ENCODE data around the gene CDC5L.
"Not testable (repeated sequence)": the region's sequence is repeated elsewhere in the genome, so short reads cannot be mapped to it uniquely, and the experiment has no call there.

Gene CDC5L

DNA sequence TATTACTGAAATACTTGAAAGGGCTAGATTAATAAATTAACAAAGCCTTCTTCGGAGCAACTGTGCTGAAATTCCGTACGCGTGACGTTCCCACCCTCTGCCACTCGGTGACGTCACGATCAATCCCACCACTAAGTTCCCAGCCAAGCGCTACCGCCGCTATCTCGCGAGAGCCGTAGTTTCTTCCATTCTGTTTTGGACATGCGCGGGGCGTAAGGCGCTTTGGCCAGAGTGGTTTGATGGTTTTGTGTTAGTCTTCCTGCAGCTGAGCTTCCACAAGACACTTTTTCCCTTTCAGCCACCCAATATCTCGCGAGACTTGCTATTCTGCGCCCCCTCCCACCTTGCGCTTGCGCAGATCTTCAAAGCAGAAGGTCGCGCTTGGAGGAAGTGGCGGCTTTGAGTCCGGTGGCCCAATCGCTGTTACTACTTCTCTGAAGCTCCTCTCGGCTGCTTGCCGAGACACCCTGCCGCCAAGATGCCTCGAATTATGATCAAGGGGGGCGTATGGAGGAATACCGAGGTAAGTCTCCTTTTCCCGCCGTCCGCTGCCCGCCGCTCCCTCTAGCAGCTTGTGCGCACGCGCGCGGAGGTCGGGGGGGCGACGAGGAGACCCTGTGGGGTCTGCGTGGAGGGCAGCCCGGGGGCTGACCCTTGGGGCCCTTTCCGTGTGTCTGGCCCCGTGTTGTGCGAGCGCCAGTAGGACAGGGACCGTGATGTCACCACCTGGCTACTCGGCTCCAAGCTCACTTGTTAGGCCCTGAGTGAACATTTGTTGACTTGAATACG lies at the start of gene CDC5L:
Gene CDC5L, plus strand, starts transcription at position 361 of the 789 bp plus-strand sequence. Its CDS starts 118 bp downstream, at position 479.
- peak; percentile 33 for FAIRE-seq

DNA sequence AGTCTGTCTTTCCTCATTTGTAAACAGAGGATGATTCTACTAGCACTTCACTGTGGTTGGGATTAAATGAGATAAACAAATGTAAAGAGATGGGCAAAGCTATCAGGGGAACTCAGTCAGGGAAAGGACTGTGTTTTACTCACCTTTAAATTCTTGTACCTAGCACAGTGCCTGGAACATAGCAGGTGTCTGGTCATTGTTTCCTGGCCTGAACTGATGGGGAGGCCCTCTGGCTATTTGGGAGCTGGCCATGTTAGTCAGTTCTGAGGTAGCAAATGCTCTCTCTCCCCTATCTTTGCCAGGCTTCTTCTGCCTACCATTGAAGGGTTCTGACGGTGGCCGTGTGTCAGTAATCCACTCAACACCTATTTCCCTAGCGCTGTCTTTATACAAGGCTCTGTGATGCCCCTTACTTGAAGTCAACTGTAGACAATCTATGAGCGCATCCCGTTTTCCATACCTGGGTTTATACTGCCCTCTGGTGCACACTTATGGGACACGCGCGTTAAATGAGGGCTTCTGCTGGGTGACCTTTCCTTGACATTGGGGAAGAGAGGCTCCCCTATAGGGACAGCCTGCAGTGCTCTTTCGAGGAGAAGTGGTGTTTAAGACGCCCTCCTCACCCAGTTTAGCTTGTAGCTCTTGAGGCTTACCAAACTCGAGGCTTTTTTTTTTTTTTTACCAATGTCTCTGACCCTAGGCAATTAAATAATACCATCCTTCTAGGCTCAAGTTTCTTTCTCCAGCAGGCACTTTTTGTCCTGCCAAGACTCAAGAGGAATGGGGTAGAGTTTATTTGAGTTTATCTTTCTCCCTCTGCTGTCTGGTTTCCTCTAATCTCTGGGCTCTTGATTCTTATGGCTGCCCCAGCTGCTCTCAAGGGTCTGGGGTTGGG lies 49.0 kb upstream of the CDC5L start:
- peak; percentile 21 for FAIRE-seq

DNA sequence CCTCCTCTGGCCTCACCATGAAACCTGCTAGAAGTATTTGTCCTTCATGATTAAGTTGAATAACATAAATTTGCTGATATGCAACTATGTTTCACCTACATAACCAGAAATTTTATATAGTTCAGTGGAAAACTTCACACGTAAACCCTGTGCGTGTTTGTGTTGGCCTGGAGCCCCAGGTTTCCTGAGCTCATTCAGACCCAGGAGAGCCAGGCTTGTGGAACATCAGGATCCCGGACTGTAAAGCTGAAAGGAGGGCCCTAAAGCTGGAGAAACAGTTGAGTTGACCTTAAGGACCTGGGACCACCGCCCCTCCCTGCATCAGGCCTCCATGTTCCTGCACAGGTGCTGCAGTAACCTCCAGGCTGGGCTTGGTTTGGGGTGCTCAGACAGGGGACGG lies 48.2 kb upstream of the CDC5L start:
- no peak for FAIRE-seq

DNA sequence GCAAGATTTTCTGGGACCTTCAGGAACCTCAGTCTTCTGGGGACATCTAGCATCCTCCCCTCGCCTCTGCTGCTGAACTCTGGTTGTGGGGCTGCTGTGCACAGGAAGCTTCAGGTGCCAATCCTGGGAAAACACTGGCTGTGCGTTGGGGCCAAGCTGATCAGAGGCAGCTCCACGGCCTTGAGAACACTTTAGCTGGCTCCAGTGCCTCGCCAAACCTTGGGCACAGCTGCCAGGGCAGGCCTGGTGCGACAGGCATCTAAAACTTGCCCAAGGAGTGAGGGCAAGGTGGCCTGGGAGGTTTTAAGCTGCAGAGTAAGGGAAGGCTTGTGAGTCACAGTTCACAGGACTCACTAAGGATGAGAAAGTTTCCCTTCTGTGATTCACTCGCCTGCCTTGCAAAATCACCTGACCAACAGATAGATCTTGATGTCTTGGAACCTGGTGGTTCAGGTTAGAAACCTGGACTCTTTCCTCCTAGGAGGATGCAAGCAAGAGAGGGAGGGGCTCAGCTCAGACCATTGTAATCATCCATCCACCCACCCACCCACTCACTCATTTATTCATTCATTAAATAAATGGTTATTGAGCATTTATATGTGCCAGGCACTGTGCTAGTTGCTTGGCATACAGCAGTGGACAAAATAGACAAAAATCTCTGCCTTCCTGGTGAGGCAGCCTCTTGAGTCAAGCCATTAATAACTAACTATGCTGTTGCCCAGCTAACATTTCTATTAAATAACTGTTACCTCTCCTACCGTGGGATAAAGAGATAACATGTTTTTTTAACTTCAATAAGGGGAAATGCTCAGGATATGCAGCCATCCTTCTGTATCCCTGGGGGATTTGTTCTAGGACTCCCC lies 47.5 kb upstream of the CDC5L start:
- no peak for FAIRE-seq

DNA sequence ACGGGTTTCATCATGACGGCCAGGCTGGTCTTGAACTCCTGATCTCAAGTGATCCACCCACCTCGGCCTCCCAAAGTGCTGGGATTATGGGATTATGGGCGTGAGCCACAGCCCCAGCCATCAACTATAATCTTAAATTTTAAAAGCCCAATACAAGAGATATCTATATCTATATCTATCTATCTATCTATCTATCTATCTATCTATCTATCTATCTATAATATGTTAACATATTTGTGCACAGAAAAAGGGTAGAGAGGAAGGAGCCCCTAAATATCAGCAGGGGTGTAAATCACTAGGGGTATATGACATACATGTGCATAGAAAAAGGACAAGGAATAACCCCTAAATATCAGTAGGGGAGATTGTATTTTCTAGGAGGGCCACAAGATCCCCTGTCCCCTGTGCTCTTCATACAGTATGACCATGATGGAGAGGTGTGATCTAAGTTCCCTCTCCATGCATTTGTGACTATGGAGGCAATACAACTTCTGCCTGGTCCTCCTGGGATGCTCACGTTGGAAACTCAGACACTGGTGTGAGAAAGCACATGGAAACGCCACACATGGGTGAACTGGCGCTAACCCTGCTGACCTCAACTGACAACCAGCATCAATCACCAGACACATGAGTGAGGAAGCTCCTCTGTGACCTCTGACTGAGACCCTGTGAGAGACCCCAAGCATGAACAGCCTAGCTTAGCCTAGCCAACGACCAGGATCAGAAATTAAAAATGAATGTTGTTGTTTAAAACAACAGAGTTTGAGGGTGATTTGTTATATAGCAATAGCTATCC lies 46.2 kb upstream of the CDC5L start:
- FAIRE-seq = no peak

DNA sequence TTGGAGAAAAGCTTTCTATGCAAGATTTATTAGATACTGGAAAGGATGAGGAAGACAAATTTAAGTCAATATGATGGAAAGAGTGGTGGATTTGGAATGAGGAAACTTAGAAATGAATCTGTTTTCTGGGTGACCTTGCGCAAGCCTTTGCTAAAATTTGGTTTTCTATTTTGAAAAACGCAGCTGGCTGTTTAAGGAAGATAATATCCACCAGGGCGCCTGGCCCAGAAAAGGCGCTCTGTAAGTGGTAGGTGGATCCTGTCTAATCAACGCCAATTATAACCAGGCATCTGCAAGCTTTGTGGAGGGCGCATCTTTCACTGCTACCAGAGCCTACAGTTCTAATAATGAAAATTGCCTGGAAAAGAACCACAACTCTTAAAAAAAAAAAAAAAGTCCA lies 45.5 kb upstream of the CDC5L start:
- FAIRE-seq = no peak

DNA sequence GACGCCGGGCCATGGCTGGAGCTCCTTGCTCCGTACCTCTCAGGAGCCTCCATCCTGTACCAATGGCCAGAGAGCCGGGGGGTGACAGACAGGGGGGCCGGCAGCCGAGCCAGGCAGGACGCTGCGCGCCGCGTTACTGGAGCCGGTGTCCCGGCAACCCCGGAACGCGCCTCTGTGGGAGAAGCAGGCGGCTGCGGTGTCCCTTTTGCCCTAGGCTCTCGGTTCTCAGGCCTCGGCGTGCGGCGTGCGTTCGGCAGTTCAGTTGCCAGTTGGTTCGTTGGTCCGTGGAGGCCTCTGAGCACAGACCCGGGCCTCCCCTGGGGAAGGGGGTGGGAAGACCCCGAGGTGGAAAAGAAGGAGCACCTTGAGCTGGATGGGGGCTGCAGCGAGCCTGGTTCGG lies 45.0 kb upstream of the CDC5L start, which contains the start of gene SPATS1:
Gene SPATS1, plus strand, starts transcription at position 162 of the 400 bp plus-strand sequence. CDS start 446 bp downstream, outside the sequence.
- FAIRE-seq = no peak

DNA sequence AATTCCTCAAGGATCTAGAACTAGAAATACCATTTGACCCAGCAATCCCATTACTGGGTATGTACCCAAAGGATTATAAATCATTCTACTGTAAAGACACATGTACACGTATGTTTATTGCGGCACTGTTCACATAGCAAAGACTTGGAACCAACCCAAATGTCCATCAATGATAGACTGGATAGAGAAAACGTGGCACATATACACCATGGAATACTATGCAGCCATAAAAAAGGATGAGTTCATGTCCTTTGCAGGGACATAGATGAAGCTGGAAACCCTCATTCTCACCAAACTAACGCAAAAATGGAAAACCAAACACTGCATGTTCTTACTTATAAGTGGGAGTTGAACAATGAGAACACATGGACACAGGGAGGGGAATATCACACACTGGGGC lies 40.7 kb upstream of the CDC5L start:
- not testable (repeated sequence) for FAIRE-seq

DNA sequence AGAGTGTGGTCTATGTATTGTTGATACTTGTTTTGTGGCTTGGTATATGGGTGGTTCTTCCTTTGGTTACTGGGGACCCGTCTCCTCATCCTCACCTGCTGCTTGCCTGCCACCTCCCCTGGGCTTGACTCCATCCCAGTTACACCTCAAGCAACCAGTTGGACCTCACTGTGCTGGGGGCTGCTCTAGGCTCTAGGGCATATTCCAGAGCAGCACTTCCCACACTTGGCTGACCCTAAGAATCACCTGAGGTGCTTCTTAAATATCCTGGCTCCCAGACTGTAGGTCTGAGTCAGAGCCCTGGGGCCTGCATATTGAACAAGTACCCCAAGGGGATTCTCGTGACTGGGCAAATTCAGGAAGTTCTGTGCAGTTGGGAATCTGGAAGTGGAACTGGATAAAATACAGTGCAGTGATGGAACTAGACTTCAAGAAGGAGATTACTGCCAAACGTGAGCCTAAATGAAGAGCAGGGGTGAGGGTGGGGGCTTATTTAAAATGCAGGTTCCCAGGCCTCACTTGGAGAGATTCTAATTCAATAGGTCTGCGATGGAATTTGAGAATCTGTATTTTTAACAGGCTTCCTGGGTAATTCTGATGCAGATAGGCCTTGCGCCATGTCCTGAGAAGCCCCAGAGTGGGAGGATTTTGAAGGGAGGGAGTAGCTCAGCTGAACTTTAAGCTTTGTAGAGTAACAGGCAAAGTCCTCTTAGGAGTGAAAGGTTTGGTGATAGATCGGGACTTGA lies 37.4 kb upstream of the CDC5L start:
- FAIRE-seq = no peak

DNA sequence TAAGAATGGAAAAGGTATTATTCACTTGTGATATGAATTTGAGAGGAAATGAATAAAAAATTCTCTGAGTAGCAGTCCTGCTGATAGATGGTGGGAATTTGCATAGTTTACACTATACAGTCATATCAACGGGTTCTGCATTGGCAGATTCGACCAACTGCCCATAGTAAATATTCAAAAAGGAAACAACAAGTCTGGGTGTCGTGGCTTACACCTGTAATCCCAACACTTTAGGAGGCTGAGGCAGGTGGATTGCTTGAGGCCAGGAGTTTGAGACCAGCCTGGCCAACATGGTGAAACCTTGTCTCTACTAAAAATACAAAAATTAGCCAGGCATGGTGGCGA lies 36.9 kb upstream of the CDC5L start:
- not testable (repeated sequence) for FAIRE-seq

DNA sequence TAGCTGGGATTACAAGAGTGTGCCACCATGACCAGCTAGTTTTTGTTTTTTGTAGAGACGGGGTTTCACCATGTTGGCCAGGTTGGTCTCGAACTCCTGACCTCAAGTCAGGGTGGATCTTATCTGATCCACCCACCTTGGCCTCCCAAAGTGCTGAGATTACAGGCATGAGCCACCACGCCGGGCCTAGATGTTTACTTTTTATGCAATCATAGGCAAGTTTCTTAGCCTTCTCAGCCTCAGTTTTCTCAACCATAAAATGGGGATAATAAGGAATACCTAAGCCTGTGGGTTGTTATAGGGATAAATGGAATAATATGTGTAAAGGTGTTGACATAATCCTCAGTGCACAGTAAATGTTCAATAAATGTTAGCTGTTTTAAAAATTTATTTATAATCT lies 35.2 kb upstream of the CDC5L start:
- FAIRE-seq = no peak

DNA sequence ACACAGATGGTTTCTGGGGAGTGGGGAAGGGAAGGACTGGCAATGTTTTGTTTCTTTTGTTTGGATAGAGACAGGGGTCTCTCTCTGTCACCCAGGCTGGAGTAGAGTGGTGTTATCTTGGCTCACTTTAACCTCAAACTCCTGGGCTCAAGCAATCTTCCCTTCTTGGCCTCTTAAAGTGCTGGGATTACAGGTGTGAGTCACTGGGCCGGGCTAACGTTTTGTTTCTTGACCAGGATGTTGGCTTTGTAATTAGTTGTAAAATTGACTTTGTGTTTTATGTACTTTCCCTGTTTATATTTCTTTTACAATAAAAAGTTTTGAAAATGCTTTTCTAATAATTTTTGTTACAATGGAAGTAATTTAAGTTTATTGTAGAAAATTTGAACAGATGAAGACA lies 34.2 kb upstream of the CDC5L start:
- FAIRE-seq = no peak

DNA sequence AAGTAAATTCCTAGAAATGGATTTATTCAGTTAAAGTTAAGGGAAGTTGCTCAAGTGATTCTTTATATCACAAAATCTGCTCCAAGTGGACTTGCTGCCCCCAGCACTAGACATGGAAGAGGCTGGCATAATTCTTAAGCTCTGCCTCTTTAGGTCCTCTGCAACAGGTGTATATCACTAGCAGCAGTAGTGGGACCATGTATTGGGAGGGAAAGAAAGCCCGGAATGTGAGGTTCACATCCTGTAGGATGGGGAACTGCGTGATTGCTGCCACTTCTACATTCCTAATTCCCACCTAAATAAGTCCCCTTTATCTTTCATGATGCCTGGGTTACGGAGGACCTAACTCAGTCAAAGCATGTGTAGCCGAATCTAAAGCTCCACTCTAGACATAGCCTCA lies 31.9 kb upstream of the CDC5L start:
- no peak for FAIRE-seq

DNA sequence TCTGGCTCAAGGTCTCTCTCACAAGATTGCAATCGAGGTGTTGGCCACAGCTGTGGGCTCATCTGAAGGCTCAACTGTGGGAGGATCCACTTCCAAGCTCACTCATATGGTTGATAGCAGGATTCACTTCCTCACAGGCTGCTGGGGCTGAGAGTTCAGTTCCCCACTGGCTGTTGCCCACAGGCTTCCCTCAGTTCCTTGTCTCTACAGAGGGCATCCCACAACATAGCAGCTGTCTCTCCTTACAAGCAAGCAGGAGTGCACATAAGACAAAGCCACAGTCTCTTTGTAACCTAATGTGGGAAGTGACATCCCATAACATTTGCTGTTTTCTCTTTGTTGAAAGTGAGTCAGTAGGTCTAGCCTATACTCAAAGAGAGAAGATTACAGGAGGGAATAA lies 31.0 kb upstream of the CDC5L start:
- no peak for FAIRE-seq

DNA sequence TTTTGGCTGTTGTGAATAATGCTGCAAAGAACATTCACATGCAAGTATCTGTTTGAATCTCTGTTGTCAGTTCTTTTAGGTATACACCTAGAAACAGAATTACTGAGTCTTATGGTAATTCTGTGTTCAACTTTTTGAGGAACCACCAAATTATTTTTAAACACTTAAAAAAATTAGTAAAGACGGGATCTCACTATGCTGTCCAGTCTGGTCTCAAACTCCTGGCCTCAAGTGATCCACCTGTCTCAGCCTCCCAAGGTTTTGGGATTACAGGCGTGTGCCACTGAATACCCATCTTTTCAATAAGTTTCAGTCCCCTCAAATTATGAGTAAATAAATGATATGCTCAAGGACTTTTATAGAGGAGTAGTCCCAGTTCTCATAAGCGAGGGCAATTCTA lies 27.5 kb upstream of the CDC5L start:
- FAIRE-seq = no peak

DNA sequence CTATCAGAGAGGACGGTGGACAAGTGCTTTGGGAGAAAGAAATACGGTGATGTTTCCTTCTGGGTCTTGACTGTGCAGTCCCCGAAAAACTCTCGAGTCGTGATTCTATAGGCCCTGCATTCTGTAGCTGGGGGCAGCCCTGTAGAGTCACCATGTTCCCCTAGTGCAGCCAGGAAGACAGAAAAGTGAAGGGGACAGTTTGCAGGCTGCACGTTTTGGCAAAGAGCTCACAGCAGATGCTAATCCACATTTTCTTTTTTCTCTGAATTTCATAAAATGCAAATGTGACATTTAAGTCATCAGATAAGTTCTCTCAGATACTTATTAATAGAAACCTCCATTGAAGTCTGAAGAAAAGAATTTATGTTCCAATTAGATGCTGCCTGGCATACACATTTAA lies 25.6 kb upstream of the CDC5L start:
- no peak for FAIRE-seq

DNA sequence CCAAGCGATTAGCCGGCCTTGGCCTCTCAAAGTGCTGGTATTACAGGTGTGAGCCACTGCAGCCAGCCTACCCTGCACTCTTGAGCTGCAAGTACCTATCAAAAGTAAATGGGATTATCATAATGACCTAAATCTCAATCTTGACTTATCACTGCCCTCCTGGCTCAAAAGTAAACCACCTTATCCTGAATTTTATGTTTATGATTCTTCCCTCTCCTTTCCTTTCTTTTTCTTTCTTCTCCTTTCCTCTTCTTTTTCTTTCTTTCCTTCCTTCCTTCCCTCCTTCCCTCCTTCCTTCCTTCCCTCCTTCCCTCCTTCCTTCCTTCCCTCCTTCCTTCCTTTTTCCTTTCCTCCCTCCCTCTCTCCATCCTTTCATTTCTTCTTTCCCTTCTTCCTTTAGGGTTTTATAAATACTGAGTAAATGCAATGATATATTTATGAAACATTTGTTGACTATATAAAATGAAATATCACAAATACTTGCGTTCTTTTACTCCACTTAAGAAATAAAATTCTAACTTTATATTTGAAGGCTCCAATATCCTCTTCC lies 24.1 kb upstream of the CDC5L start:
- FAIRE-seq = no peak

DNA sequence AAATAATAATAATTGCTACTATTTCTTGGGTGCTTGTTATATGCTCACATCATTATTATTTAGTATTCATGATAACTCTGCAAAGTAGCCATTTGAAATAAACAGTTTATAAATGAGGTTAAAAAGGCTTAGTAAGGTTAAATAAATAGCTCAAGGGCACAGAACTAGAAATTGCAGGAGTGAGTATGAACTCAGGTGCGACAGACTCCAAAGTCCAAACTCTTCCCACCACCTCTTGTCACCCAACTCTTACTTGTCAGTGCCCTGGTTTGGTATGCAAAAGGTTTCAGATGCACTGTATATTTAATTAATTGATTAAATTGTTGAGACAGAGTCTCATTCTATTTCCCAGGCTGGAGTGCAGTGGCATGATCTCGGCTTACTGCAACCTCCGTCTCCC lies 20.7 kb upstream of the CDC5L start:
- no peak for FAIRE-seq

DNA sequence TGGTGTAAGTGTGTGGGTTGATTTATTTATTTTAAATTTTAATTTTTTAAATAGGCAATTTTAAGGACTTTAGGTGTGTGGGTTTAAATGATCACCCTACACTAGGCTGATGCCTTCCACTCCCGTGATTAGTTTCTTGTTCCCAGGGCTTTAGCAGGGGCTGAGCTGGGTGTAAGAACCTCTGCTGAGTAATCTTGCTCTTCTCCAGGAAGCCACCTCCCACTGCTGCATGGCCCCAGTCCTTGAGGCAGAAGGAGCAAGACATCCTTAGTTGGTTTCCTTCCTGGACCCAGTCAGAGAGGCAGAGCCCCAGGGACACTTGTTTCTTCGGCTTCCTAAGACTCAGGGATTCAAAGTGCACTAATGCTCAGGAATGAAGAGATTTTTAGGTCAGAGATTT lies 19.8 kb upstream of the CDC5L start:
- no peak for FAIRE-seq

DNA sequence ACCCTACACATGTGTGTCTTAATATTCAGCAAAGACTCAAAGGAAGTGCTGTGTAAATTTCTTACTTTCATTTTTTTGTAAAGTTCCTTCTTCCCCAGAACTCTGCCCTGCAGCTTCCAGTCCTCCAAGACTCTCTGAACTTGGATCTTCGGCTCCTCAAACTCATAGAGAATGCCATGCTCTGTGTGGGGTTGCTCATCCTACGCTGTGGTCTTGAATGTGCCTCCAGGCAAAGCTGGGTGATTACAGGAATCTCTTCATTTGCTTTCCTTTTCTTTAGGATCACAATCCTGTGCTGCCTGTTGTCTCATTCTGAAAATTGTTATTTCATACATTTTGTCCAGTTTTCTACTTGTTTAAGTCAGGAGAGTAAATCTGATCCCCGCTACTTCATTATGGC lies 14.5 kb upstream of the CDC5L start:
- no peak for FAIRE-seq

DNA sequence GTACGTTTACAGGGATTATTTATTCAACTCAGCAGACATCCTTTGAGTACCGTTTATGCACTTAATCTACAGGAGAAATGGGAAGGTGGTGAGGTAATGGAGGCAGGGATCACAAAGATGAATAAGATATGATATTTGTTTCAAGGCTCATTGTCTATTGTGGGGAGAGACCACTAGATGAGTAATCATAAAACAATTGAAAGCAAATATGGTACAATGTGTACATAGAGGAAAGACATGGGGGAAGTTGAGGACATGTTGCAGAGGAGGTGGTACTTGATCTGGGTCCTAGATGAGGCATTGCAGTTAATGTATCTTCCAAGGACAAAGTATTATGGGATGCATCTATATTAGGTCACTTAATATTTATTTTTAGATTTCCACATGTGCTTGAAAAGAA lies 13.7 kb upstream of the CDC5L start:
- no peak for FAIRE-seq

Data from islet of Langerhans (tissue), 1 donor.